H9 (cell line): ENCODE results near the gene DOK6. TPM values are rescaled to one million over a fixed set of nuclear protein-coding genes. Genes with fewer than 3 reads are reported as not detected.

Experiments used
- DNase-seq: peaks from one replicate; pipeline ENCODE4 v3.0.0-alpha.2; 2017
- H2AFZ ChIP-seq: one replicate; pipeline ENCODE4 v1.6.1; 2013; ENCODE audit warnings: mild to moderate bottlenecking, low read length, control low read depth, moderate library complexity
- H2AK5ac ChIP-seq: 2 replicates; pipeline ENCODE4 v1.6.1; 2013; ENCODE audit warnings: low read length, control low read depth, mixed read lengths; ENCODE audit not compliant: insufficient read length
- H2BK120ac ChIP-seq: one replicate; pipeline ENCODE4 v1.6.1; 2013; ENCODE audit warnings: low read depth, mild to moderate bottlenecking, low read length, control low read depth, inconsistent platforms; ENCODE audit not compliant: poor library complexity, severe bottlenecking
- H2BK12ac ChIP-seq: 2 replicates; pipeline ENCODE4 v1.6.1; 2013; ENCODE audit warnings: low read length, control low read depth, mixed read lengths, low read depth; ENCODE audit not compliant: insufficient read length
- H2BK15ac ChIP-seq: 2 replicates; pipeline ENCODE4 v1.6.1; 2013; ENCODE audit warnings: low read depth, low read length, control low read depth
- H2BK20ac ChIP-seq: one replicate; pipeline ENCODE4 v1.6.1; 2013; ENCODE audit warnings: low read depth, mild to moderate bottlenecking, low read length, control low read depth, inconsistent platforms; ENCODE audit not compliant: poor library complexity, severe bottlenecking
- H2BK5ac ChIP-seq: 2 replicates; pipeline ENCODE4 v1.6.1; 2013; ENCODE audit warnings: low read length, control low read depth, mixed read lengths; ENCODE audit not compliant: insufficient read length
- H3K14ac ChIP-seq: 2 replicates; pipeline ENCODE4 v1.6.1; 2013; ENCODE audit warnings: low read length, control low read depth; ENCODE audit not compliant: insufficient read depth
- H3K18ac ChIP-seq: 2 replicates; pipeline ENCODE4 v1.6.1; 2013; ENCODE audit warnings: low read depth, mild to moderate bottlenecking, mixed read lengths, low read length, control low read depth; ENCODE audit not compliant: insufficient read length
- H3K23ac ChIP-seq: 2 replicates; pipeline ENCODE4 v1.6.1; 2013; ENCODE audit warnings: low read length, control low read depth, mixed read lengths, low read depth; ENCODE audit not compliant: insufficient read length
- H3K23me2 ChIP-seq: 2 replicates; pipeline ENCODE4 v1.6.1; 2013; ENCODE audit warnings: low read depth, mild to moderate bottlenecking, mixed read lengths, low read length, control low read depth; ENCODE audit not compliant: insufficient read length, poor library complexity, severe bottlenecking
- H3K27ac ChIP-seq: 2 replicates; pipeline ENCODE4 v1.5.1; 2013; ENCODE audit warnings: low read length, control low read depth, mixed read lengths, low read depth; ENCODE audit not compliant: insufficient read length
- H3K27me3 ChIP-seq: 2 replicates; pipeline ENCODE4 v1.6.1; 2013; ENCODE audit warnings: low read length, control low read depth, inconsistent platforms; ENCODE audit not compliant: insufficient read depth
- H3K4ac ChIP-seq: 2 replicates; pipeline ENCODE4 v1.6.1; 2013; ENCODE audit warnings: low read depth, mild to moderate bottlenecking, control low read depth, inconsistent platforms, low read length, moderate library complexity
- H3K4me1 ChIP-seq: 2 replicates; pipeline ENCODE4 v1.6.1; 2013; ENCODE audit warnings: low read length, control low read depth, inconsistent platforms; ENCODE audit not compliant: insufficient read depth
- H3K4me2 ChIP-seq: 2 replicates; pipeline ENCODE4 v1.6.1; 2013; ENCODE audit warnings: low read length, control low read depth, mixed read lengths; ENCODE audit not compliant: insufficient read length, insufficient read depth
- H3K56ac ChIP-seq: 2 replicates; pipeline ENCODE4 v1.6.1; 2013; ENCODE audit warnings: low read depth, mild to moderate bottlenecking, mixed read lengths, low read length, control low read depth; ENCODE audit not compliant: insufficient read length
- H3K79me1 ChIP-seq: 2 replicates; pipeline ENCODE4 v1.6.1; 2013; ENCODE audit warnings: low read depth, mild to moderate bottlenecking, moderate library complexity, low read length, control low read depth, inconsistent platforms; ENCODE audit not compliant: insufficient read depth, poor library complexity, severe bottlenecking
- H3K79me2 ChIP-seq: 2 replicates; pipeline ENCODE4 v1.6.1; 2013; ENCODE audit warnings: low read length, control low read depth, inconsistent platforms; ENCODE audit not compliant: insufficient read depth
- H3K9ac ChIP-seq: 2 replicates; pipeline ENCODE4 v1.6.1; 2013; ENCODE audit warnings: low read length, control low read depth, mixed read lengths; ENCODE audit not compliant: insufficient read length; ENCODE audit errors: extremely low read depth
- H3K9me3 ChIP-seq: one replicate; pipeline ENCODE4 v1.6.1; 2013; ENCODE audit warnings: low read depth, low read length, inconsistent platforms; ENCODE audit not compliant: control insufficient read depth
- H3T11ph ChIP-seq: one replicate; pipeline ENCODE4 v1.6.1; 2013; ENCODE audit warnings: mild to moderate bottlenecking, low read length, control low read depth, inconsistent platforms
- H4K20me1 ChIP-seq: one replicate; pipeline ENCODE4 v1.6.1; 2013; ENCODE audit not compliant: control insufficient read depth, insufficient read length, insufficient read depth
- H4K5ac ChIP-seq: 2 replicates; pipeline ENCODE4 v1.6.1; 2013; ENCODE audit warnings: low read depth, mild to moderate bottlenecking, mixed read lengths, low read length, control low read depth; ENCODE audit not compliant: insufficient read length
- H4K8ac ChIP-seq: replicated peaks from 2 replicates; pipeline ENCODE4 v1.6.1; 2013; ENCODE audit warnings: low read length, control low read depth, mixed read lengths, low read depth; ENCODE audit not compliant: insufficient read length
- H4K91ac ChIP-seq: 2 replicates; pipeline ENCODE4 v1.6.1; 2013; ENCODE audit warnings: low read depth, mild to moderate bottlenecking, moderate library complexity, mixed read lengths, low read length, control low read depth; ENCODE audit not compliant: insufficient read length
- H3K27ac Mint-ChIP-seq, 3 experiments: 2 replicates in 2 of 3; 3 replicates in 1 of 3; pipeline ENCODE4 v1.8.0; 2020 to 2021; ENCODE audit warnings: mixed read lengths in 3 of 3, mild to moderate bottlenecking in 1 of 3, moderate library complexity in 1 of 3
- H3K27me3 Mint-ChIP-seq: 2 replicates; pipeline ENCODE4 v1.8.0; 2021; ENCODE audit warnings: low read depth, mild to moderate bottlenecking, moderate library complexity, mixed read lengths
- H3K36me3 Mint-ChIP-seq, 3 experiments: 2 replicates in 2 of 3; 3 replicates in 1 of 3; pipeline ENCODE4 v1.8.0; 2020 to 2021; ENCODE audit warnings: low read depth in 3 of 3, mixed read lengths in 3 of 3; ENCODE audit not compliant: insufficient read depth in 1 of 3
- H3K4me1 Mint-ChIP-seq, 2 experiments: 2 replicates each; pipeline ENCODE4 v1.8.0; 2020; ENCODE audit warnings: mixed read lengths in 2 of 2
- H3K4me3 Mint-ChIP-seq, 2 experiments: 2 replicates in 1 of 2; 3 replicates in 1 of 2; pipeline ENCODE4 v1.8.0; 2020 to 2021; ENCODE audit warnings: mild to moderate bottlenecking in 2 of 2, mixed read lengths in 2 of 2, moderate library complexity in 1 of 2
- H3K9me3 Mint-ChIP-seq, 2 experiments: 2 replicates in 1 of 2; 3 replicates in 1 of 2; pipeline ENCODE4 v1.8.0; 2020; ENCODE audit warnings: mild to moderate bottlenecking in 2 of 2, mixed read lengths in 2 of 2, moderate library complexity in 1 of 2
- CTCF ChIP-seq: fragments of 200-600 bp; sonication (generic); conservative IDR thresholded peaks from 3 replicates; pipeline ENCODE4 v1.8.0; 2021; ENCODE audit warnings: antibody characterized with exemption, mild to moderate bottlenecking
- WGBS: extraction: QIAGEN DNeasy Blood & Tissue Kit; methylation state at CpG from one replicate; pipeline ENCODE4 v1.1.7; 2013; ENCODE audit warnings: missing lambda C conversion rate, low lambda C conversion rate, mixed read lengths; ENCODE audit not compliant: insufficient read length; ENCODE audit errors: extremely low coverage; 5-methylcytosine and 5-hydroxymethylcytosine counted together
- total RNA-seq: library from RNA; stranded (reverse); gene quantifications from 2 replicates; pipeline ENCODE4 v1.2.1, GENCODE V29; 2021

DOK6 gene
- total RNA-seq, 1 experiment from 2014 or later = 0.20 TPM

GRCh38 chr18:69397096-69397495, 3.6 kb upstream of the DOK6 start:
- H2BK120ac ChIP-seq = no peak overlapping the region
- H2AFZ ChIP-seq = peak overlapping the region; percentile 50
- H2BK15ac ChIP-seq = no peak overlapping the region
- Mint-ChIP-seq H3K27ac (no peak overlapping the region; a peak in 1 of 7 replicates), H3K4me3 (no peak overlapping the region), H3K27me3 (peaks cover 28% of the 10 kb centered on the region), H3K36me3 (peaks cover 0 to 2% (median 0%) of the 10 kb centered on the region in 3 experiments; a peak in 1 of 7 replicates), H3K4me1 (peaks cover 24 to 26% of the 10 kb centered on the region in 2 experiments), H3K9me3 (peaks cover 0 to 3% of the 10 kb centered on the region in 2 experiments; a peak in 1 of 5 replicates)
- no peak overlapping the region for H3K4me2 ChIP-seq
- no peak overlapping the region for H4K91ac ChIP-seq
- no peak overlapping the region for H3K9ac ChIP-seq
- WGBS = no CpG with 5 or more reads among the region's 7 CpGs
- no peak overlapping the region for H3K14ac ChIP-seq
- H2AK5ac ChIP-seq = no peak overlapping the region
- H3T11ph ChIP-seq = no peak overlapping the region
- H3K79me1 ChIP-seq = no peaks in the 10 kb centered on the region
- no peak overlapping the region for H3K18ac ChIP-seq
- H4K20me1 ChIP-seq = no peaks in the 10 kb centered on the region
- H3K9me3 ChIP-seq = no peaks in the 10 kb centered on the region
- H3K56ac ChIP-seq = no peak overlapping the region
- H3K27me3 ChIP-seq = peaks cover 10% of the 10 kb centered on the region; the same call in 1 of the 2 replicates
- H2BK12ac ChIP-seq = no peak overlapping the region
- no peak for TF ChIP-seq CTCF
- no peak overlapping the region for H3K23ac ChIP-seq
- H4K5ac ChIP-seq = no peak overlapping the region
- H2BK5ac ChIP-seq = no peak overlapping the region
- no peaks in the 10 kb centered on the region for H3K79me2 ChIP-seq
- DNase-seq = peak; percentile 35
- no peak overlapping the region for H4K8ac ChIP-seq
- no peak overlapping the region for H3K4ac ChIP-seq
- peaks cover 2% of the 10 kb centered on the region; the same call in 1 of the 2 replicates for H3K4me1 ChIP-seq
- no peak overlapping the region for H2BK20ac ChIP-seq
- no peak overlapping the region for H3K27ac ChIP-seq
- peaks cover 11% of the 10 kb centered on the region for H3K23me2 ChIP-seq
